Effector memory CD8-positive, alpha-beta T cell (primary cell): ENCODE data around the gene PILRB.
"Not testable (repeated sequence)": the region's sequence is repeated elsewhere in the genome, so short reads cannot be mapped to it uniquely, and the experiment has no call there.

Source experiments
- ATAC-seq: fragments of 150-1000 bp; cut with Tn5 transposase; replicated peaks from 2 replicates; pipeline ENCODE4 v1.10.0; 2021; ENCODE audit warnings: mild to moderate bottlenecking, moderate library complexity
- DNase-seq, 3 experiments: peaks; one replicate each; pipeline ENCODE4 v3.0.0; 2021
- H3K27ac Mint-ChIP-seq, 2 donors: one replicate each; pipeline ENCODE4 v1.8.0; 2022; ENCODE audit warnings: mild to moderate bottlenecking in 2 of 2, mixed read lengths in 2 of 2, moderate library complexity in 2 of 2
- H3K27me3 Mint-ChIP-seq, 2 donors: one replicate each; pipeline ENCODE4 v1.8.0; 2022; ENCODE audit warnings: mixed read lengths in 2 of 2
- H3K36me3 Mint-ChIP-seq: one replicate; pipeline ENCODE4 v1.8.0; 2022; ENCODE audit warnings: mild to moderate bottlenecking, moderate library complexity, mixed read lengths; ENCODE audit not compliant: insufficient read depth
- H3K4me1 Mint-ChIP-seq, 2 donors: one replicate each; pipeline ENCODE4 v1.8.0; 2022; ENCODE audit warnings: low read depth in 2 of 2, mixed read lengths in 2 of 2
- H3K4me3 Mint-ChIP-seq, 2 donors: one replicate each; pipeline ENCODE4 v1.8.0; 2022; ENCODE audit warnings: mild to moderate bottlenecking in 2 of 2, mixed read lengths in 2 of 2, moderate library complexity in 2 of 2
- H3K9me3 Mint-ChIP-seq, 2 donors: one replicate each; pipeline ENCODE4 v1.8.0; 2022; ENCODE audit warnings: mixed read lengths in 2 of 2

Gene PILRB

GRCh38 chr7:100363797-100364196 is 5.9 kb downstream of the PILRB start:
- peaks cover 36% of the 10 kb centered on the region in 2 donors for H3K4me1 Mint-ChIP-seq
- peaks cover 72% of the 10 kb centered on the region for H3K36me3 Mint-ChIP-seq
- peak overlapping the region; percentile 93 to 95 for H3K27ac Mint-ChIP-seq

DNA sequence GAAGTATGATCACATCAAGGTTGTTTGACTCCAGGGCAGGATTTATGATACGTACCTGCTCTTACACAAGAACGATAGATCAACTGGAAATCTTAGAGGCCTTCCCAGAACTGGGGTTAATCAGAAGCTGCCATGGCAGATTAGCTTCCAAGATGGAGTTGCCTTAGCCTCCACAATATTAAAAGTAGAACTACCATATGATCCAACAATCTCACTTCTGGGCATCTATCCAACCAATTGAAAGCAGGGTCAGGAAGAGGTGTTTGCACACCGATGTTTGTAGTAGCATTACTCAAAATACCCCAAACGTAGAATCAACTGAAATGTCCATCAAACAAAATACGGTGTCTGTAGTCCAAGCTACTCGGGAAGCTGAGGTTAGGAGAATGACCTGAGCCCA is 6.6 kb downstream of the PILRB start:
- Mint-ChIP-seq H3K27ac (peak overlapping the region; percentile 93 to 95), H3K36me3 (peaks cover 70% of the 10 kb centered on the region), H3K4me3 (no peak overlapping the region), H3K27me3 (no peaks in the 10 kb centered on the region), H3K4me1 (peaks cover 39 to 40% of the 10 kb centered on the region in 2 donors), H3K9me3 (no peaks in the 10 kb centered on the region)
- DNase-seq = no peak
- no peak for ATAC-seq

More at GRCh38 chr7:100363797-100364196, 5.9 kb downstream of the PILRB start:
- not testable (repeated sequence) for H3K4me3 Mint-ChIP-seq, H3K9me3 Mint-ChIP-seq, H3K27me3 Mint-ChIP-seq, ATAC-seq, DNase-seq

- H3K27ac Mint-ChIP-seq = peak overlapping the region; percentile 93 to 95
- not testable (repeated sequence) for H3K27me3 Mint-ChIP-seq, ATAC-seq, DNase-seq, H3K9me3 Mint-ChIP-seq
- peaks cover 31 to 38% of the 10 kb centered on the region in 2 donors for H3K4me1 Mint-ChIP-seq
- peak overlapping the region; percentile 64 to 68 for H3K4me3 Mint-ChIP-seq
- H3K36me3 Mint-ChIP-seq = peaks cover 55% of the 10 kb centered on the region
Observed at GRCh38 chr7:100365998-100366367, 8.1 kb downstream of the PILRB start.

GRCh38 chr7:100366411-100367250 is 8.7 kb downstream of the PILRB start:
- peaks cover 48% of the 10 kb centered on the region for H3K36me3 Mint-ChIP-seq
- H3K9me3 Mint-ChIP-seq = no peaks in the 10 kb centered on the region
- ATAC-seq = peak; percentile 47
- DNase-seq = no peak
- H3K27me3 Mint-ChIP-seq = no peaks in the 10 kb centered on the region
- H3K4me1 Mint-ChIP-seq = peaks cover 31 to 39% of the 10 kb centered on the region in 2 donors
- H3K27ac Mint-ChIP-seq = peak overlapping the region; percentile 93 to 95
- H3K4me3 Mint-ChIP-seq = peak overlapping the region; percentile 64 to 68

DNA sequence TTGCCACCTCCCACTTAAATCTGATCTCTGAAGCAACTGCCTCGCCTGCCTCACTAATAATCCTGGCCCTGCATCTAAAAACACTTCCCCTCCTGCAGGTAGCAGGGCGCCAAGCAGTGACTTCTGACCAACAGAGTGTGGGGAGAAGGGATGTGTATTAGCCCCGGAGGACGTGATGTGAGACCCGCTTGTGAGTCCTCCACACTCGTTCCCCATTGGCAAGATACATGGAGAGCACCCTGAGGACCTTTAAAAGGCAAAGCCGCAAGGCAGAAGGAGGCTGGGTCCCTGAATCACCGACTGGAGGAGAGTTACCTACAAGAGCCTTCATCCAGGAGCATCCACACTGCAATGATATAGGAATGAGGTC is 9.3 kb downstream of the PILRB start:
- H3K36me3 Mint-ChIP-seq = peaks cover 42% of the 10 kb centered on the region
- peaks cover 32 to 41% of the 10 kb centered on the region in 2 donors for H3K4me1 Mint-ChIP-seq
- no peaks in the 10 kb centered on the region for H3K9me3 Mint-ChIP-seq
- H3K4me3 Mint-ChIP-seq = peak overlapping the region in 1 of 2 donors; percentile 11
- DNase-seq (no peak), ATAC-seq (no peak)
- no peaks in the 10 kb centered on the region for H3K27me3 Mint-ChIP-seq
- H3K27ac Mint-ChIP-seq = peak overlapping the region; percentile 93 to 95

- DNase-seq = no peak
- peaks cover 36 to 45% of the 10 kb centered on the region in 2 donors for H3K4me1 Mint-ChIP-seq
- H3K27ac Mint-ChIP-seq = peak overlapping the region; percentile 93 to 95
- no peaks in the 10 kb centered on the region for H3K9me3 Mint-ChIP-seq
- H3K36me3 Mint-ChIP-seq = peaks cover 35% of the 10 kb centered on the region
- no peak for ATAC-seq
- H3K4me3 Mint-ChIP-seq = peak overlapping the region in 1 of 2 donors; percentile 33
- no peaks in the 10 kb centered on the region for H3K27me3 Mint-ChIP-seq
Observed at GRCh38 chr7:100367676-100368613, 10.0 kb downstream of the PILRB start.

- DNase-seq (no peak), ATAC-seq (peak; percentile 56)
- Mint-ChIP-seq H3K4me1 (peaks cover 36 to 40% of the 10 kb centered on the region in 2 donors), H3K9me3 (no peaks in the 10 kb centered on the region), H3K36me3 (peaks cover 28% of the 10 kb centered on the region), H3K4me3 (no peak overlapping the region), H3K27me3 (no peaks in the 10 kb centered on the region), H3K27ac (peak overlapping the region; percentile 73 to 87)
Observed at GRCh38 chr7:100369105-100369504, 11.2 kb downstream of the PILRB start.

- Mint-ChIP-seq H3K27ac (peak overlapping the region; percentile 85 to 87), H3K27me3 (no peaks in the 10 kb centered on the region), H3K4me1 (peaks cover 42 to 47% of the 10 kb centered on the region in 2 donors), H3K4me3 (no peak overlapping the region), H3K36me3 (peaks cover 28% of the 10 kb centered on the region), H3K9me3 (no peaks in the 10 kb centered on the region)
- ATAC-seq = no peak
- DNase-seq = no peak
Observed at GRCh38 chr7:100370303-100370702, 12.4 kb downstream of the PILRB start.

GRCh38 chr7:100370746-100371145 is 12.8 kb downstream of the PILRB start:
- peak overlapping the region; percentile 85 to 87 for H3K27ac Mint-ChIP-seq
- H3K27me3 Mint-ChIP-seq = no peaks in the 10 kb centered on the region
- DNase-seq (no peak), ATAC-seq (no peak)
- H3K9me3 Mint-ChIP-seq = no peaks in the 10 kb centered on the region
- peaks cover 38 to 45% of the 10 kb centered on the region in 2 donors for H3K4me1 Mint-ChIP-seq
- peaks cover 27% of the 10 kb centered on the region for H3K36me3 Mint-ChIP-seq
- H3K4me3 Mint-ChIP-seq = no peak overlapping the region

- no peaks in the 10 kb centered on the region for H3K9me3 Mint-ChIP-seq
- peak overlapping the region; percentile 80 to 87 for H3K27ac Mint-ChIP-seq
- peaks cover 18% of the 10 kb centered on the region for H3K36me3 Mint-ChIP-seq
- peaks cover 29 to 36% of the 10 kb centered on the region in 2 donors for H3K4me1 Mint-ChIP-seq
- H3K4me3 Mint-ChIP-seq = no peak overlapping the region
- no peaks in the 10 kb centered on the region for H3K27me3 Mint-ChIP-seq
- ATAC-seq = no peak
- DNase-seq = no peak
Observed at GRCh38 chr7:100371561-100372171, 13.7 kb downstream of the PILRB start.

GRCh38 chr7:100372256-100372655 is 14.3 kb downstream of the PILRB start:
- ATAC-seq = peak; percentile 34
- Mint-ChIP-seq H3K27me3 (no peaks in the 10 kb centered on the region), H3K9me3 (no peaks in the 10 kb centered on the region), H3K27ac (peak overlapping the region; percentile 80 to 87), H3K4me1 (peaks cover 24 to 32% of the 10 kb centered on the region in 2 donors), H3K4me3 (peak overlapping the region; percentile 45 to 49), H3K36me3 (peaks cover 17% of the 10 kb centered on the region)
- DNase-seq = no peak

DNA sequence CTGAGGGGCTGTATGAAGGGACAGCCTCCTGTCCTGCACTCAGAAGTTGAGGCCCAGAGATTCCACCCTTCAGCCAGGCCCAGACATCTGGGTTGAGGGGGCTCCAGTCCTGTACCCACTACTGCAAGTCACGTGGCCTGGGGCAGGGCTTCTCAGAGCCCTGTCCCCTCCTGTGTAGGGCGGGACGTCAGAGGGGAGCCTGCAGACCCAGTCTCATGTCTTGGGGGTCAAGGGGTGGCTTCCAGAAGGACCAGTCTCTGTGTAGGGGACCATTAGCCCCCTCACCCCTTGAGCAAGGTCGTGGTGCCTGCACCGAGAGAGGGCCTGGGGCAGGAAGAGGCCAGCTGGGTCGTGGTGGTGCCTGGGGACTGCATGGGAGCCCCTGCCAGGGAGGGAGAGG is 14.8 kb downstream of the PILRB start:
- no peaks in the 10 kb centered on the region for H3K27me3 Mint-ChIP-seq
- peaks cover 13% of the 10 kb centered on the region for H3K36me3 Mint-ChIP-seq
- peak overlapping the region; percentile 80 to 87 for H3K27ac Mint-ChIP-seq
- DNase-seq = no peak
- H3K9me3 Mint-ChIP-seq = no peaks in the 10 kb centered on the region
- H3K4me3 Mint-ChIP-seq = peak overlapping the region in 1 of 2 donors; percentile 49
- ATAC-seq = no peak
- H3K4me1 Mint-ChIP-seq = peaks cover 22 to 29% of the 10 kb centered on the region in 2 donors

- H3K27ac Mint-ChIP-seq = peak within 1 kb of the TSS; percentile 80 to 87
- DNase-seq (no peak), ATAC-seq (no peak)
- no peaks in the 10 kb centered on the region for H3K27me3 Mint-ChIP-seq
- H3K9me3 Mint-ChIP-seq = no peaks in the 10 kb centered on the region
- peaks cover 16% of the 10 kb centered on the region for H3K36me3 Mint-ChIP-seq
- H3K4me1 Mint-ChIP-seq = peaks cover 22 to 28% of the 10 kb centered on the region in 2 donors
- peak within 1 kb of the TSS; percentile 45 to 49 for H3K4me3 Mint-ChIP-seq
Observed at GRCh38 chr7:100373261-100373831, 15.4 kb downstream of the PILRB start, which contains the start of gene PILRA. PILRA (plus strand) TSS chr7:100373487; CDS start chr7:100373657, 170 bp downstream.
